H7 (cell line): ENCODE data around the gene PITPNM2. TPM values are rescaled to one million over a fixed set of nuclear protein-coding genes. Genes with fewer than 3 reads are reported as not detected.
A peak's percentile ranks its signal among the peaks of the same experiment; 100 is the strongest.

Experiments
- DNase-seq: peaks from one replicate; pipeline ENCODE4 v3.0.0; 2012
- H3K27me3 ChIP-seq: 2 replicates; pipeline ENCODE4 v1.6.0; 2011; ENCODE audit warnings: mild to moderate bottlenecking, low read length; ENCODE audit not compliant: control insufficient read depth, insufficient read depth
- H3K36me3 ChIP-seq: replicated peaks from 2 replicates; pipeline ENCODE4 v1.5.1; 2011; ENCODE audit warnings: low read length; ENCODE audit not compliant: control insufficient read depth, insufficient read depth
- H3K4me3 ChIP-seq: 2 replicates; pipeline ENCODE4 v1.5.1; 2011; ENCODE audit warnings: low read depth, mild to moderate bottlenecking, control low read depth, low read length, moderate library complexity; ENCODE audit not compliant: insufficient read depth
- total RNA-seq: library from RNA; depleted of rRNA; stranded (reverse); fragments of >200 nt; shearing (Covaris generic); gene quantifications from 2 replicates; pipeline ENCODE4 v1.2.3, GENCODE V29; 2014; rRNA removed

The PITPNM2 gene
- total RNA-seq: 3.5 and 3.7 TPM in 2 replicates

GRCh38 chr12:123150744-123151456 is at the start of gene PITPNM2:
PITPNM2 (minus strand) TSS chr12:123151090; CDS start chr12:123034590, 116,500 bp downstream.
- peak; percentile 90 for DNase-seq
- Histone ChIP-seq H3K4me3 (peak within 1 kb of the TSS; percentile 69), H3K27me3 (peaks cover 26% of the 10 kb centered on the region), H3K36me3 (no peaks in the 10 kb centered on the region)

- DNase-seq: no peak
- H3K36me3 ChIP-seq: peaks cover 6% of the 10 kb centered on the region
- H3K4me3 ChIP-seq: no peak overlapping the region
- H3K27me3 ChIP-seq: no peaks in the 10 kb centered on the region
Measured at GRCh38 chr12:123200414-123200813, 49.5 kb upstream of the PITPNM2 start.

GRCh38 chr12:123199936-123200335 is 49.0 kb upstream of the PITPNM2 start:
- H3K36me3 ChIP-seq: peaks cover 6% of the 10 kb centered on the region
- no peak for DNase-seq
- no peaks in the 10 kb centered on the region for H3K27me3 ChIP-seq
- no peak overlapping the region for H3K4me3 ChIP-seq

- H3K4me3 ChIP-seq: no peak overlapping the region
- DNase-seq: no peak
- H3K36me3 ChIP-seq: peaks cover 9% of the 10 kb centered on the region
- H3K27me3 ChIP-seq: no peaks in the 10 kb centered on the region
Measured at GRCh38 chr12:123187637-123188036, 36.7 kb upstream of the PITPNM2 start.

- DNase-seq: no peak
- Histone ChIP-seq H3K27me3 (no peaks in the 10 kb centered on the region), H3K4me3 (no peak overlapping the region), H3K36me3 (no peaks in the 10 kb centered on the region; the same call in 1 of the 2 replicates)
Measured at GRCh38 chr12:123180171-123180570, 29.3 kb upstream of the PITPNM2 start.

GRCh38 chr12:123171967-123172366 is 21.1 kb upstream of the PITPNM2 start:
- H3K4me3 ChIP-seq: no peak overlapping the region
- no peak for DNase-seq
- H3K27me3 ChIP-seq: no peaks in the 10 kb centered on the region
- no peaks in the 10 kb centered on the region; the same call in 1 of the 2 replicates for H3K36me3 ChIP-seq

- H3K36me3 ChIP-seq: peaks cover 3% of the 10 kb centered on the region; the same call in 1 of the 2 replicates
Measured at GRCh38 chr12:123167329-123167728, 16.4 kb upstream of the PITPNM2 start.

GRCh38 chr12:123165537-123165936 is 14.6 kb upstream of the PITPNM2 start:
- no peak for DNase-seq
- H3K27me3 ChIP-seq: no peaks in the 10 kb centered on the region
- peaks cover 3% of the 10 kb centered on the region for H3K36me3 ChIP-seq
- no peak overlapping the region for H3K4me3 ChIP-seq

More at GRCh38 chr12:123167329-123167728, 16.4 kb upstream of the PITPNM2 start:
- H3K4me3 ChIP-seq: no peak overlapping the region
- DNase-seq: no peak
- H3K27me3 ChIP-seq: no peaks in the 10 kb centered on the region

- H3K36me3 ChIP-seq: peaks cover 3% of the 10 kb centered on the region
Measured at GRCh38 chr12:123164710-123165261, 13.9 kb upstream of the PITPNM2 start.

GRCh38 chr12:123164222-123164621 is 13.3 kb upstream of the PITPNM2 start:
- no peak for DNase-seq
- Histone ChIP-seq H3K36me3 (peaks cover 3% of the 10 kb centered on the region), H3K27me3 (no peaks in the 10 kb centered on the region), H3K4me3 (no peak overlapping the region)

More at GRCh38 chr12:123164710-123165261, 13.9 kb upstream of the PITPNM2 start:
- Histone ChIP-seq H3K4me3 (no peak overlapping the region), H3K27me3 (no peaks in the 10 kb centered on the region)
- no peak for DNase-seq

- Histone ChIP-seq H3K27me3 (no peaks in the 10 kb centered on the region), H3K36me3 (peaks cover 3% of the 10 kb centered on the region), H3K4me3 (no peak overlapping the region)
- DNase-seq: no peak
Measured at GRCh38 chr12:123163227-123163626, 12.3 kb upstream of the PITPNM2 start.

- Histone ChIP-seq H3K27me3 (no peaks in the 10 kb centered on the region), H3K36me3 (peaks cover 2% of the 10 kb centered on the region), H3K4me3 (no peak overlapping the region)
- DNase-seq: no peak
Measured at GRCh38 chr12:123160801-123161487, 10.1 kb upstream of the PITPNM2 start.

GRCh38 chr12:123153906-123154305 is 3.0 kb upstream of the PITPNM2 start:
- DNase-seq: peak; percentile 79
- H3K4me3 ChIP-seq: no peak overlapping the region
- H3K27me3 ChIP-seq: peaks cover 25% of the 10 kb centered on the region
- H3K36me3 ChIP-seq: no peaks in the 10 kb centered on the region

- no peak for DNase-seq
- Histone ChIP-seq H3K36me3 (no peaks in the 10 kb centered on the region), H3K4me3 (no peak overlapping the region), H3K27me3 (peaks cover 26% of the 10 kb centered on the region)
Measured at GRCh38 chr12:123152833-123153232, 1.9 kb upstream of the PITPNM2 start.
